ENCODE measurements around the gene USH2A.

- no peak for TF ChIP-seq RCOR1 (IDR thresholded peaks at IDR 0.05; ENCODE audit: low read length)
- TF ChIP-seq RFX5 (IDR thresholded peaks at IDR 0.05; ENCODE audit: low read length): no peak
Observed at GRCh38 chr1:215824245-215824644, 599.0 kb downstream of the USH2A start.
